ENCODE results near the gene SUGP2.

DNA sequence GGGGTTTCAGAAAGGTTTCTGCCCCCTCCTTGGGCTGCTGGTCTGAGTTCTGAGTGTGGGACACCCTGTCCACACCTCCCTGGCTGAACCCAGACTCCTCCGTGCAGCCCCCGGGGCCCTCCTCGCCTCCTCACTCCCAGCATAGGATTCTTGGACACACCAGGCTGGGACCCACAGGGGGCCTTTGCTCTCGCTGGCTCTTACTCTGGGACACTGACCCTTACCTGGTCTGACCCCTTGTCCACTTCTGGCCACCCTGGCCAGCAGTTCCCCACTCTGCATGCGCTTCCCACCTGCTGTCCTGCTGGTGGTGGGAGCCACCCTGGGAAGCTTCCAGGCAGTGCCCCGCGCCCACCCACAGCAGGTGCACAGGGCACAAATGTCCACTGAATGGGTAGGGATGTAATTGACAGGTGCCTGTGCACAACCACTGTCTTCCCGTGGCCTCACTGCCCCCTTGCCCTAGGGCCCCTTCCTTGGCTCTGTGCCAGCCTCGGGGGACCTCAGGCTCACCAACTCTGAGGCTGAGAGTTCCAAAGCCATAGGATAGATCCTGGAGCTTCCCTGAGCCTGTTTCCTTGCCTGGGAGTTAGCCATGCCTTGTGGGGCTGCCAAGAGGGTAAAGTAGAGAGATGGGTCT, 23.4 kb upstream of the SUGP2 start:
- TF ChIP-seq POLR2AphosphoS5 (IDR thresholded peaks at IDR 0.05; ENCODE audit: borderline replicate concordance, low read depth, low read length) = no peak
- no peak for TF ChIP-seq FOXP2 (optimal IDR thresholded peaks at IDR 0.05; ENCODE audit: control extremely low read depth, extremely low read length, insufficient read depth)
- TF ChIP-seq EZH2 (IDR thresholded peaks at IDR 0.05) = no peak
